GM18526 (cell line): ENCODE data around the gene ACOD1.

Source experiments
- POLR2A ChIP-seq: IDR thresholded peaks from 3 replicates; pipeline ENCODE4 v1.6.1; 2011; ENCODE audit not compliant: insufficient read length; ENCODE audit errors: extremely low read depth

The ACOD1 gene

GRCh38 chr13:76942363-76942762 lies 5.9 kb upstream of the ACOD1 start:
- TF ChIP-seq POLR2A, result no peak

- no peak for TF ChIP-seq POLR2A
Observed at GRCh38 chr13:76943646-76944045, 4.7 kb upstream of the ACOD1 start.

- no peak for TF ChIP-seq POLR2A
Observed at GRCh38 chr13:76944456-76944855, 3.9 kb upstream of the ACOD1 start.

GRCh38 chr13:76950101-76950500 lies 1.8 kb downstream of the ACOD1 start:
- TF ChIP-seq POLR2A, result no peak

- no peak for TF ChIP-seq POLR2A
Observed at GRCh38 chr13:76953968-76954367, 5.7 kb downstream of the ACOD1 start.

GRCh38 chr13:76954538-76954937 lies 6.2 kb downstream of the ACOD1 start:
- no peak for TF ChIP-seq POLR2A

- TF ChIP-seq POLR2A, result no peak
Observed at GRCh38 chr13:76955193-76955592, 6.9 kb downstream of the ACOD1 start.

- no peak for TF ChIP-seq POLR2A
Observed at GRCh38 chr13:76955661-76956060, 7.3 kb downstream of the ACOD1 start.

- TF ChIP-seq POLR2A, result no peak
Observed at GRCh38 chr13:76958841-76959432, 10.6 kb downstream of the ACOD1 start.

- no peak for TF ChIP-seq POLR2A
Observed at GRCh38 chr13:76965759-76966421, 17.6 kb downstream of the ACOD1 start.

GRCh38 chr13:76967031-76967430 lies 18.7 kb downstream of the ACOD1 start:
- TF ChIP-seq POLR2A, result no peak

- TF ChIP-seq POLR2A, result no peak
Observed at GRCh38 chr13:76968041-76968440, 19.7 kb downstream of the ACOD1 start.

GRCh38 chr13:76969488-76970365 lies 21.4 kb downstream of the ACOD1 start:
- TF ChIP-seq POLR2A, result no peak

- TF ChIP-seq POLR2A, result no peak
Observed at GRCh38 chr13:76971215-76971614, 22.9 kb downstream of the ACOD1 start.

- no peak for TF ChIP-seq POLR2A
Observed at GRCh38 chr13:76971851-76972829, 23.8 kb downstream of the ACOD1 start.

GRCh38 chr13:76973920-76974617 lies 25.8 kb downstream of the ACOD1 start:
- no peak for TF ChIP-seq POLR2A
